Measurements from ENCODE around the gene XYLT1. TPM values are rescaled to one million over a fixed set of nuclear protein-coding genes. Genes with fewer than 3 reads are reported as not detected.
A peak's percentile ranks its signal among the peaks of the same experiment; 100 is the strongest.

The XYLT1 gene
- total RNA-seq, 2 donors from 2014 or later = 5.1 to 19.3 TPM

DNA sequence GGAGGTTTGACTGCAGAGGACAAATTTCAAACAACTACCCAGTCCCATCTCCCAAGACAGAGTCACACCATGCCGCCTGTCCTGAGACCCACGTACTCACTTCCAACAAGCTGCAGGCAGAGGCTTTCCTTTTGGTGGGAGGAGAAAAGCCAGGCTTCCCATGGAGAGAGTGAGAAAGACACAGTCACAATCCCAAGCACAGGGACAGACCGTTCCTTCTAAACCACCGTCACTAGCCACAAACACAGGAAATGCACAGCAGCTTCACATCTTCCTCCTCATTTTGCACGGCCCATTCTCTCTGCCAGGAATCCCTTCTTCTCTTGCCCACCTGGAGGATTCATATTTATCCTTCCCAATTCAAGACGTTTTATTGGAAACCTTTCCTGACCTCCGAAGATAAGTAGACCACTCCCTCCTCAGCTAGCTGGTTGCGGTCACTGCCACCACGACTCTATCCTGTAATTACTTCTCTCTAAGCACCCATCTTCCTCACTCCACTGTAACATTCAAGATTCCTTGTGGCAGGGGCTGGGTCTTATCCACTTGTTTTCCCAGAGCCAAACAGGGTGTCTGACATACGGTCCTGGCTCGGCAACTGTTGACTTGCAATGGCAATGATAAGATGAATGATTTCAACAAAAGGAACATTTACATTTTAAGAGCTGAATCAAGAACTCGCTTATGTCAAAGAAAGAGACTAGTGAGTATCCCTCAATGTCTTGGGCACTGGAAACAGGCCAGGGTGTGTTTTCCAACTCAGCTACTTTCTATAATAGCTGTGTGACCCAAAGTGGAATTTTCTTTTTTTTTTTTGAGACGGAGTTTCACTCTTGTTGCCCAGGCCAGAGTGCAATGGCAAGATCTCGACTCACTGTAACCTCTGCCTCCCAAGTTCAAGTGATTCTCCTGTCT is 87.6 kb downstream of the XYLT1 start:
- H3K27ac ChIP-seq = peak overlapping the region in 1 of 2 donors; percentile 28
- no peaks in the 10 kb centered on the region for H3K9me3 ChIP-seq
- H3K4me3 ChIP-seq = no peak overlapping the region
- intact Hi-C loops (cut with DNase I) = no loop called here
- no peaks in the 10 kb centered on the region for H3K36me3 ChIP-seq
- 65% methylated on average over 14 of the region's 14 CpGs for WGBS
- no peaks in the 10 kb centered on the region for H3K27me3 ChIP-seq (replicated peaks; ENCODE audit: insufficient read depth)
- H3K4me1 ChIP-seq (replicated peaks) = peaks cover 13% of the 10 kb centered on the region
- no peak for DNase-seq (ENCODE audit: low spot score)
- TF ChIP-seq, protein P1, sequence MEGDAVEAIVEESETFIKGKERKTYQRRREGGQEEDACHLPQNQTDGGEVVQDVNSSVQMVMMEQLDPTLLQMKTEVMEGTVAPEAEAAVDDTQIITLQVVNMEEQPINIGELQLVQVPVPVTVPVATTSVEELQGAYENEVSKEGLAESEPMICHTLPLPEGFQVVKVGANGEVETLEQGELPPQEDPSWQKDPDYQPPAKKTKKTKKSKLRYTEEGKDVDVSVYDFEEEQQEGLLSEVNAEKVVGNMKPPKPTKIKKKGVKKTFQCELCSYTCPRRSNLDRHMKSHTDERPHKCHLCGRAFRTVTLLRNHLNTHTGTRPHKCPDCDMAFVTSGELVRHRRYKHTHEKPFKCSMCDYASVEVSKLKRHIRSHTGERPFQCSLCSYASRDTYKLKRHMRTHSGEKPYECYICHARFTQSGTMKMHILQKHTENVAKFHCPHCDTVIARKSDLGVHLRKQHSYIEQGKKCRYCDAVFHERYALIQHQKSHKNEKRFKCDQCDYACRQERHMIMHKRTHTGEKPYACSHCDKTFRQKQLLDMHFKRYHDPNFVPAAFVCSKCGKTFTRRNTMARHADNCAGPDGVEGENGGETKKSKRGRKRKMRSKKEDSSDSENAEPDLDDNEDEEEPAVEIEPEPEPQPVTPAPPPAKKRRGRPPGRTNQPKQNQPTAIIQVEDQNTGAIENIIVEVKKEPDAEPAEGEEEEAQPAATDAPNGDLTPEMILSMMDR (IDR thresholded peaks at IDR 0.05) = no peak
- TF ChIP-seq POLR2A (IDR thresholded peaks at IDR 0.05) (no peak), POLR2AphosphoS5 (IDR thresholded peaks at IDR 0.05) (peak; percentile 48)

DNA sequence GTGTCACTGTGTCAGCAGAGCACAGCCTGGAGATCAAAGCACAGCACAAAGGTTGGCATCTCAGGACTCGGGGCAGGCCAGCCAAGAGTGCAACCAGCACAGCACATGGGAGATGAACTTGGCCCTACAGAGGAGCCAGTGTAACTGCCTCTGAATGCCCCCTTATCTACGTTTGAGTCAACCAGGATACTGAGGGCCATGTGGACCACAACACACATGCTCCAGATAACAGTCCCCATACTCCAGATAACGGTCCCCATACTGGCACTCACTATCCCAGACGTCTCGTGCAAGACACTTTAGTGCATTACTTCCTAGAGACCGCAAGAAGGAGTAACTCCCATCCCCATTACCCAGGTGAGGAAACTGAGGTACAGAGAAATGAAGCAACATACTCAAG is 88.2 kb downstream of the XYLT1 start:
- H3K4me1 ChIP-seq (replicated peaks) = peaks cover 13% of the 10 kb centered on the region
- WGBS = 93% methylated on average over 6 of the region's 6 CpGs
- no peak for DNase-seq (ENCODE audit: low spot score)

DNA sequence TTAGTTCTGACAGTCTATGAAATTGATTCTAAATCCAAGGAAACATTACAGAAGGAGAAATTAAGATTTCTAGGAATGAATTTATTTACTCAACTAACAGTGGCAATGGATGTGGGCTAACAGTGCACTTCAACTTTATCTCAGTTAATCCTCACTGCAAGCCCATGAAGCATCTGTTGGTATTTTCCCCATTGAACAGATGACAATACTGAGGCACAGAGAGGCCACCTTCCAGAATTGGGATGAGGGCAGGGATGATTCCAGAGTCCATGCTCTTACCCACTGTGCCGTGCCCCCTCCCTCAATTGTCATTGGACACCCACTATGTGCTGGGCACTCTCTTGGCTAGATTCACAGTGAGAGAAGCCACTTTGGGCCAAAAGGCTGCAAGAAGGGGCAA is 89.0 kb downstream of the XYLT1 start:
- no peak for DNase-seq (ENCODE audit: low spot score)
- no peak overlapping the region for H3K4me3 ChIP-seq
- intact Hi-C loops (cut with DNase I) = no loop called here
- no peak overlapping the region for H3K27ac ChIP-seq
- no peaks in the 10 kb centered on the region for H3K36me3 ChIP-seq
- TF ChIP-seq POLR2A (IDR thresholded peaks at IDR 0.05) = no peak
- TF ChIP-seq, protein P1 (IDR thresholded peaks at IDR 0.05) = no peak
- no peak for TF ChIP-seq POLR2AphosphoS5 (IDR thresholded peaks at IDR 0.05)
- H3K4me1 ChIP-seq (replicated peaks) = peaks cover 13% of the 10 kb centered on the region
- H3K27me3 ChIP-seq (replicated peaks; ENCODE audit: insufficient read depth) = no peaks in the 10 kb centered on the region
- WGBS = 94% methylated on average over 1 of the region's 1 CpG
- H3K9me3 ChIP-seq = no peaks in the 10 kb centered on the region

More for the DNA sequence above, 88.2 kb downstream of the XYLT1 start:
- H3K9me3 ChIP-seq = no peaks in the 10 kb centered on the region
- peak overlapping the region in 1 of 2 donors; percentile 32 for H3K27ac ChIP-seq
- intact Hi-C loops (cut with DNase I) = no loop called here
- no peak overlapping the region for H3K4me3 ChIP-seq
- H3K27me3 ChIP-seq (replicated peaks; ENCODE audit: insufficient read depth) = no peaks in the 10 kb centered on the region
- H3K36me3 ChIP-seq = no peaks in the 10 kb centered on the region
- no peak for TF ChIP-seq POLR2A (IDR thresholded peaks at IDR 0.05)
- TF ChIP-seq POLR2AphosphoS5 (IDR thresholded peaks at IDR 0.05) = no peak
- TF ChIP-seq, protein P1 (IDR thresholded peaks at IDR 0.05) = no peak

DNA sequence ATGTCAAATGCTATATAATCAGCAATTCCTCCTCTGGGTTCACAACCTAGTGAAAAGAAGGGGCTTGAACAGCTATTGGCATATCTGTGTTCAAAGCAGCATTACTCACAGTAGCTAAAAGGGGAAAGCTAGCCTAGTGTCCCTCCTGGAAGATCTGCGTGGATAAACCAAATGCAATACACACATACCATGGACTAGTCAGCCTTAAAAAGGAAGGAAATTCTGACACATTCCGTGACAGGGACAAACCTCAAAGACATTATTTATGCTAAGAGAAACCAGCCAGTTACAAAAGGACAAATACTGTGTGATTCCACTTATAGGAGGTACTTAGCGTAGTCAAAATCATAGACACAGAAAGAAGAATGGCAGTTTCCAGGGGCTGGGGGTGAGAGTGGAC is 90.1 kb downstream of the XYLT1 start:
- TF ChIP-seq POLR2A (IDR thresholded peaks at IDR 0.05) (no peak), POLR2AphosphoS5 (IDR thresholded peaks at IDR 0.05) (peak; percentile 17)
- Histone ChIP-seq H3K36me3 (no peaks in the 10 kb centered on the region), H3K27me3 (replicated peaks; ENCODE audit: insufficient read depth) (no peaks in the 10 kb centered on the region), H3K4me1 (replicated peaks) (peaks cover 19% of the 10 kb centered on the region), H3K27ac (no peak overlapping the region), H3K9me3 (no peaks in the 10 kb centered on the region), H3K4me3 (no peak overlapping the region)
- WGBS = 74% methylated on average over 3 of the region's 3 CpGs
- DNase-seq (ENCODE audit: low spot score) = no peak
- intact Hi-C loops (cut with DNase I) = no loop called here

DNA sequence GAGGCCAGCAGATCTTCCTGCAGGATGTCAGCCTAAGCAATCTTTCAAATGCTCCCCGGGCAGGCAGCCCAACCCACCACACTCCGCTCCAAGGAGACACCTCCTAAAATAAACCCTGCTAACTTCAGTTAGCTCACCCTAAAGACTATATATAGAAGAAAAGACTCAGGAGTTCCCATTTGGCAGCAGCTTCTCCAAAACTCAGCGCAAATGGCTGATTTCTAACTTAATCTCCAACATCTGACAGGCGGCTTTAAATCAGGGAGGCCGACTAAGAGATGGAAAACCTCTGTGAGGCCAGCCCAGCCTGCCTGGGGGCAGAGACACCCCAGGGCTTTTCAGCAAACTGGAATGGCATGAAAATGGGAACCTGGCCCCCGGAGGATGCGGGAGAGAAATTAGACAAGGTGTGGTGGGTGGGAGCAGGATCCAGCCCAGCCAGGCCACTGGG is 91.6 kb downstream of the XYLT1 start:
- intact Hi-C loops (cut with DNase I) = loop anchor here (2.0 to 5.0 kb wide), 2 partner anchors 33 to 34 kb away; no protein-coding TSS in a partner anchor
- peaks cover 15% of the 10 kb centered on the region for H3K4me1 ChIP-seq (replicated peaks)
- WGBS = 17% methylated on average over 7 of the region's 7 CpGs
- DNase-seq (ENCODE audit: low spot score) = no peak
- no peaks in the 10 kb centered on the region for H3K9me3 ChIP-seq
- no peaks in the 10 kb centered on the region for H3K36me3 ChIP-seq
- peak overlapping the region; percentile 26 to 69 for H3K27ac ChIP-seq
- H3K4me3 ChIP-seq = no peak overlapping the region
- no peak for TF ChIP-seq POLR2A (IDR thresholded peaks at IDR 0.05)
- TF ChIP-seq, protein P1 (IDR thresholded peaks at IDR 0.05) = no peak
- peak; percentile 15 for TF ChIP-seq POLR2AphosphoS5 (IDR thresholded peaks at IDR 0.05)
- no peaks in the 10 kb centered on the region for H3K27me3 ChIP-seq (replicated peaks; ENCODE audit: insufficient read depth)
